GM21526 (cell line): ENCODE data around the gene DCLK1.
"Not testable (repeated sequence)": the region's sequence is repeated elsewhere in the genome, so short reads cannot be mapped to it uniquely, and the experiment has no call there.

Experiments
- ATAC-seq: cut with Tn5 transposase; IDR thresholded peaks from one replicate; pipeline ENCODE4 v1.9.1; 2021; ENCODE audit warnings: moderate library complexity; ENCODE audit not compliant: unreplicated experiment, low FRiP score

Gene DCLK1

GRCh38 chr13:36132376-36132775 is 1.2 kb upstream of the DCLK1 start:
- ATAC-seq, result no peak

- no peak for ATAC-seq
These were observed 732 bp upstream of the DCLK1 start for GRCh38 chr13:36131931-36132297.

GRCh38 chr13:36130552-36131221 is 495 bp downstream of the DCLK1 start:
- no peak for ATAC-seq

- ATAC-seq, result no peak
These were observed 1.0 kb downstream of the DCLK1 start for GRCh38 chr13:36130193-36130551.

- ATAC-seq, result no peak
These were observed 1.6 kb downstream of the DCLK1 start for GRCh38 chr13:36129539-36129938.

- no peak for ATAC-seq
These were observed 4.7 kb downstream of the DCLK1 start for GRCh38 chr13:36126491-36126890.

- no peak for ATAC-seq
These were observed 5.3 kb downstream of the DCLK1 start for GRCh38 chr13:36125841-36126240.

- ATAC-seq, result no peak
These were observed 6.9 kb downstream of the DCLK1 start for GRCh38 chr13:36124236-36124822.

GRCh38 chr13:36115306-36115705 is 15.9 kb downstream of the DCLK1 start:
- no peak for ATAC-seq

GRCh38 chr13:36114233-36114632 is 16.9 kb downstream of the DCLK1 start:
- ATAC-seq, result no peak

- ATAC-seq, result no peak
These were observed 22.2 kb downstream of the DCLK1 start for GRCh38 chr13:36108954-36109353.

GRCh38 chr13:36108342-36108741 is 22.8 kb downstream of the DCLK1 start:
- no peak for ATAC-seq

- no peak for ATAC-seq
These were observed 23.7 kb downstream of the DCLK1 start for GRCh38 chr13:36107521-36107920.

GRCh38 chr13:36105726-36106125 is 25.5 kb downstream of the DCLK1 start:
- ATAC-seq, result no peak

- no peak for ATAC-seq
These were observed 28.5 kb downstream of the DCLK1 start for GRCh38 chr13:36102721-36103120.

GRCh38 chr13:36101907-36102306 is 29.3 kb downstream of the DCLK1 start:
- not testable (repeated sequence) for ATAC-seq

GRCh38 chr13:36101157-36101556 is 30.0 kb downstream of the DCLK1 start:
- ATAC-seq, result no peak

GRCh38 chr13:36098080-36098479 is 33.1 kb downstream of the DCLK1 start:
- ATAC-seq, result no peak

- ATAC-seq, result no peak
These were observed 34.4 kb downstream of the DCLK1 start for GRCh38 chr13:36096461-36097416.

GRCh38 chr13:36094478-36094877 is 36.7 kb downstream of the DCLK1 start:
- ATAC-seq, result no peak

- ATAC-seq, result no peak
These were observed 40.6 kb downstream of the DCLK1 start for GRCh38 chr13:36090592-36090991.
